PFSK-1 (cell line): ENCODE data around the gene SENP2.

ENCODE experiments used
- POLR2AphosphoS5 ChIP-seq: IDR thresholded peaks from 2 replicates; pipeline ENCODE4 v1.6.1; 2012; ENCODE audit warnings: low read depth, mild to moderate bottlenecking, control low read depth, low read length, moderate library complexity
- REST ChIP-seq, 2 experiments: IDR thresholded peaks; 2 replicates each; pipeline versions ENCODE4 v1.6.1 to v1.8.0; 2011 to 2012; ENCODE audit warnings: low read depth in 2 of 2, low read length in 2 of 2, control low read depth in 1 of 2, inconsistent platforms in 1 of 2, mild to moderate bottlenecking in 1 of 2, moderate library complexity in 1 of 2; ENCODE audit not compliant: insufficient read depth in 1 of 2
- SIN3A ChIP-seq: IDR thresholded peaks from 2 replicates; pipeline ENCODE4 v1.6.1; 2012; ENCODE audit warnings: mild to moderate bottlenecking, low read length, moderate library complexity, borderline replicate concordance; ENCODE audit not compliant: insufficient read depth
- TAF1 ChIP-seq: IDR thresholded peaks from 2 replicates; pipeline ENCODE4 v1.6.1; 2012; ENCODE audit warnings: low read length, control low read depth, borderline replicate concordance; ENCODE audit not compliant: insufficient read depth

GRCh38 chr3:185656321-185656840 lies 70.3 kb downstream of the SENP2 start:
- no peak for TF ChIP-seq SIN3A
- TF ChIP-seq TAF1: no peak
- no peak for TF ChIP-seq POLR2AphosphoS5
- TF ChIP-seq REST (IDR thresholded peaks at IDR 0.05; ENCODE audit: insufficient read depth in 1 of 2, low read depth in 2 of 2, low read length in 2 of 2): no peak
